Cardiac muscle cell (in vitro differentiated cells and primary cell): ENCODE measurements around the gene POMGNT2. TPM values are rescaled to one million over a fixed set of nuclear protein-coding genes. Genes with fewer than 3 reads are reported as not detected.
A peak's percentile ranks its signal among the peaks of the same experiment; 100 is the strongest.

Experiments used
- DNase-seq, 2 donors: peaks; one replicate each; pipeline versions ENCODE4 v3.0.0 to v3.0.0-alpha.2; 2010 to 2017; ENCODE audit warnings: low read depth in 1 of 2, low spot score in 1 of 2
- H3K27ac ChIP-seq: fragments of 200-600 bp; sonication (generic); 2 replicates; pipeline ENCODE4 v1.5.1; 2016
- H3K27me3 ChIP-seq: fragments of 200-600 bp; sonication (generic); 2 replicates; pipeline ENCODE4 v1.6.0; 2016; ENCODE audit warnings: control low read depth
- H3K36me3 ChIP-seq: fragments of 200-600 bp; sonication (generic); 2 replicates; pipeline ENCODE4 v1.5.1; 2016; ENCODE audit warnings: control low read depth
- H3K4me1 ChIP-seq: fragments of 200-600 bp; sonication (generic); 2 replicates; pipeline ENCODE4 v1.8.1; 2017; ENCODE audit warnings: low read depth, mild to moderate bottlenecking, mixed run types
- H3K4me3 ChIP-seq: fragments of 200-600 bp; sonication (generic); 2 replicates; pipeline ENCODE4 v1.5.1; 2016; ENCODE audit warnings: mild to moderate bottlenecking
- H3K9me3 ChIP-seq: fragments of 200-600 bp; sonication (generic); 2 replicates; pipeline ENCODE4 v1.5.1; 2017; ENCODE audit warnings: low read depth, mild to moderate bottlenecking, control low read depth
- polyA plus RNA-seq: library from polyadenylated mRNA; unstranded; fragments of >200 nt; fragmentation: Nextera tagmentation; extraction: Ambion mirVana; gene quantifications from 2 replicates; pipeline ENCODE4 v1.2.1, GENCODE V29; 2016
- total RNA-seq: library from RNA; depleted of rRNA; stranded (reverse); fragments of >200 nt; gene quantifications from 2 replicates; pipeline ENCODE4 v1.2.3, GENCODE V29; 2016
- TF ChIP-seq, protein P1 (sequence below): IDR thresholded peaks from 2 replicates; pipeline ENCODE4 v1.5.1; 2012; ENCODE audit warnings: low read depth, mild to moderate bottlenecking, low read length

POMGNT2 gene
- total and polyA plus RNA-seq, 2 experiments from 2014 or later = 18.4 to 32.7 TPM

DNA sequence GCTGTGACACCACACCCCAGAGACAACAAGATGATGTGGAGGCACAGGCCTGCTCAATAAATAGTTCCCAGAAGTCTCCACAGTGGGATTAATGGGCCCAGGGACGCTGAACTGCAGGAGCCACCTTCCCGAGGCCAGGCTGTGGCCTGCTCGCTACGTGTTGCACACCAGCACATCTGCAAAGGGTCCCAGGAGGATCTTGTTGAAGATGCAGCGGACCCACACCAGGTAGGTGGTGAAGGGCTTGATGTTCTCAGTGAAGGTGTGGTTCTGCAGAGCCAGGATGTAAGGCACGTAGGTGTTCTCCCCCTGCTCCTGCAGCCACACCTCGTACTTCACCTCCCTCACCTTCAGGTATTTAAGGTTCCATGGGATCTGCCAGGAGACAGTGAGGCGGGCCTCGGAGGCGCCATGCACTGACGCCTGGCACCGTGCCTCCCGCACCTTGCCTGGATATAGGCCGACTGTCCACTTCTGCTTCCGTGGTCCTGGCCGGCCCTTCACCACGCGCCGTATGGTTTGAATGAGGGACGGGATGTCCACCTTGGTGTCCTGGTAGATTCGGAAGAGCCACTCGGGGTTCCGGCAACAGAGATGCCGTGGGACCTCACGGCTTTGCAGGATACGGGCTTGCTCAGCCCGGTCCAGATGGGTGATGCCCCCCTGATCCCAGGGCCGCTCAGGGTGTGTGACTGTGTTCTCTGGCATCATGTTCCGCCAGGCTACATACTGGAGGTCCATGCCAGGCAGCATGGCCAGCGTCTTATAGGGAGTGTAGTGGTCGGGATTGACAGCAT, 26.1 kb downstream of the POMGNT2 start:
- TF ChIP-seq, protein P1, sequence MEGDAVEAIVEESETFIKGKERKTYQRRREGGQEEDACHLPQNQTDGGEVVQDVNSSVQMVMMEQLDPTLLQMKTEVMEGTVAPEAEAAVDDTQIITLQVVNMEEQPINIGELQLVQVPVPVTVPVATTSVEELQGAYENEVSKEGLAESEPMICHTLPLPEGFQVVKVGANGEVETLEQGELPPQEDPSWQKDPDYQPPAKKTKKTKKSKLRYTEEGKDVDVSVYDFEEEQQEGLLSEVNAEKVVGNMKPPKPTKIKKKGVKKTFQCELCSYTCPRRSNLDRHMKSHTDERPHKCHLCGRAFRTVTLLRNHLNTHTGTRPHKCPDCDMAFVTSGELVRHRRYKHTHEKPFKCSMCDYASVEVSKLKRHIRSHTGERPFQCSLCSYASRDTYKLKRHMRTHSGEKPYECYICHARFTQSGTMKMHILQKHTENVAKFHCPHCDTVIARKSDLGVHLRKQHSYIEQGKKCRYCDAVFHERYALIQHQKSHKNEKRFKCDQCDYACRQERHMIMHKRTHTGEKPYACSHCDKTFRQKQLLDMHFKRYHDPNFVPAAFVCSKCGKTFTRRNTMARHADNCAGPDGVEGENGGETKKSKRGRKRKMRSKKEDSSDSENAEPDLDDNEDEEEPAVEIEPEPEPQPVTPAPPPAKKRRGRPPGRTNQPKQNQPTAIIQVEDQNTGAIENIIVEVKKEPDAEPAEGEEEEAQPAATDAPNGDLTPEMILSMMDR = no peak
- Histone ChIP-seq H3K27ac (no peak overlapping the region), H3K27me3 (no peaks in the 10 kb centered on the region), H3K4me3 (no peak overlapping the region), H3K36me3 (no peaks in the 10 kb centered on the region), H3K9me3 (no peaks in the 10 kb centered on the region), H3K4me1 (no peaks in the 10 kb centered on the region)
- no peak for DNase-seq

- H3K27me3 ChIP-seq = no peaks in the 10 kb centered on the region
- TF ChIP-seq, protein P1 = no peak
These were observed 28.2 kb downstream of the POMGNT2 start for GRCh38 chr3:43077707-43078106.

DNA sequence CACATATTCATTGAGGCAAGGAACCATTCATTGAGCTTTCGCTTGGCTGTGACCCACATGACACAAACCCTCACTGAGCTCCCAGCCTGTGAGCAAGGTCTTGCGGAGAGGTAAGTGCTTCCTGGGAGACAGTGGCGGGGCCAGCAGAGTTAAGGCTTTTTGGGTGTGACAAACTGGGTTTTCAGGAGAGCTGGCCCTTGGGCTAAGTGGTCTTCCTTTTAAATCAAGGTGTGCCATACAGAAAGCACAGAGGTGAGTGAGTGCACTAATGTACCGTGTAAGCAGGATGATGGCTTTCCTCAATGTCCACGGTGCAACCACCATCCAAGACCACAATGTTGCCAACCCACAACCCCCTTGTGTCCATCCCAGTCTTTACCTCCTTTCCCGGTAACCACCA, 28.6 kb downstream of the POMGNT2 start:
- no peak for DNase-seq
- no peak overlapping the region for H3K27ac ChIP-seq
- H3K9me3 ChIP-seq = no peaks in the 10 kb centered on the region
- no peaks in the 10 kb centered on the region for H3K36me3 ChIP-seq
- no peak overlapping the region for H3K4me3 ChIP-seq
- TF ChIP-seq, protein P1 = no peak
- peaks cover 4% of the 10 kb centered on the region for H3K27me3 ChIP-seq
- no peaks in the 10 kb centered on the region for H3K4me1 ChIP-seq

More at GRCh38 chr3:43077707-43078106, 28.2 kb downstream of the POMGNT2 start:
- Histone ChIP-seq H3K27ac (no peak overlapping the region), H3K4me1 (no peaks in the 10 kb centered on the region), H3K4me3 (no peak overlapping the region), H3K36me3 (no peaks in the 10 kb centered on the region), H3K9me3 (no peaks in the 10 kb centered on the region)
- no peak for DNase-seq

DNA sequence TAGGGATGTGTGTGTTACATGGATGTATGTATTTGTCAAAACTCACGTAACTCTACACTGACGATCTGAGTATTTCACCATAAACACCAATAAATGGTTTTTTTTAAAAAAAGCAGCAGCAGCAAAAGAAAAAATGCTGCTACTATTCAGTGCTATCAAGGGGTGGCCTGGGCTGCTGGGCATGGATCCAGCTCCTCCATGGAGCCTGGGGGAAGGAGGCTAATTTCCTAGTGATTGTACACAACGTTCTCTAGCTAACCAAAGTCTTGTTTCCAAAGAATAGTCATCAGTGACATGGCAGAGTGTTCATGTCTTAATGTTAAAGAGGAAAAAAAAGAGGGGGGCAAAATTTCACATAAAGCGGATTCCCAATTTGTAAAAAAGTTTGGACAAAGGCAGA, 29.0 kb downstream of the POMGNT2 start:
- H3K4me3 ChIP-seq = no peak overlapping the region
- no peaks in the 10 kb centered on the region for H3K9me3 ChIP-seq
- H3K27ac ChIP-seq = no peak overlapping the region
- H3K36me3 ChIP-seq = no peaks in the 10 kb centered on the region
- H3K4me1 ChIP-seq = no peaks in the 10 kb centered on the region
- TF ChIP-seq, protein P1 = no peak
- H3K27me3 ChIP-seq = peaks cover 7% of the 10 kb centered on the region
- DNase-seq = peak in 1 of 2 donors; percentile 72

GRCh38 chr3:43075904-43076661, 29.8 kb downstream of the POMGNT2 start:
- no peak for DNase-seq
- Histone ChIP-seq H3K36me3 (no peaks in the 10 kb centered on the region), H3K4me1 (no peaks in the 10 kb centered on the region), H3K9me3 (no peaks in the 10 kb centered on the region), H3K27me3 (peaks cover 7% of the 10 kb centered on the region), H3K4me3 (no peak overlapping the region), H3K27ac (no peak overlapping the region)
- TF ChIP-seq, protein P1 = no peak
